NCI-H524 treated with DMSO at 0.1 percent for 48 hours (cell line): Measurements from ENCODE around the gene LIPI.
"Not testable (repeated sequence)": the region's sequence is repeated elsewhere in the genome, so short reads cannot be mapped to it uniquely, and the experiment has no call there.

Source experiments
- DNase-seq: peaks from one replicate; lab custom pipeline; 2025; lab: John Stamatoyannopoulos, UW

Gene LIPI

GRCh38 chr21:14210738-14211137 lies at the start of gene LIPI:
Gene LIPI (minus strand): TSS chr21:14210955. CDS start chr21:14210845, 110 bp downstream.
- DNase-seq, result no peak

DNA sequence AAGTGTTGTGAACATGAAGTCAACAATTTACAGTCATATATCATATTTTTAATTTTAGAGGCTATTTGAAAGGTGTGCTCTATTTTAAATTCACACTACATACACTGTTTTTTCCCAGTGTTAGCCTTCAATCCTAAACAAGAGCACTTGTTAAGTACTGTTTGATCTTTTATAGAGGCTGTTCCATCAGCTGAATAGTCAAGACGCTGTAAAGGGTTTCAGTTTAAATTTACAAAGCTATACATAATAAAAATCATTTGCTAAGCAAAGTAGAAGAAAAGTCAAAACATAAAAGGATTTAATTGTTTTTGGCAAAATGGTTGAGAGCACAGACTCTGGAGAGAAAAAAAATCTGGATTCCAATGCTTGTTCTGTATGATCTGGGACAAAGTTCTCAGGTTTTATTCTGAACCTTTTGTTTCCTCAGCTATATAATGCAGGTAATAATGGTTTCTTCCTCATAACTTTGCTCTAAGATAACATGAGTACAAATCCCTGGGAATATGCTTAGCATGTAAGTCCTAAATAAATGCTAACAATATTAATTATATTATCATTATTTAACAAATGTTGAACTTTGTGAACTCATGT lies 49.5 kb upstream of the LIPI start:
- DNase-seq, result no peak

DNA sequence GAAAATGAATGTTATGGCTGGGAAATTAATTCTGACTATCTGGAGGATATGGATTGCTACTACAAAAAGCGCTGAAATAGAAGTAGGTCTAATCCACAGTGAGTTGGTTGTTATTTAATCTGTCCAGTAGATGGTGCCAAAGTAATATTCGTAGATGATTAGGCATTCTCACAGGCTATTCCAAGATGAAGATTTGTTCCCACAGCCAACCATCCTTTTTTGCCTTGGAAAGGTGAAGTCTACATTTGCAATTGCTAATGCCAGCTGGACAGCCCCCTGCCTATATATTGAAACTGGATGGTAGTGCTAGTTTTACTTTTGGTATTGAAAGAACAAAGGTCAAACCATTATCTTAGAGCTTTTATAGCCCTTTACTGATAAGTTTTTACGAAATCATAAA lies 49.0 kb upstream of the LIPI start:
- peak; percentile 11 for DNase-seq

DNA sequence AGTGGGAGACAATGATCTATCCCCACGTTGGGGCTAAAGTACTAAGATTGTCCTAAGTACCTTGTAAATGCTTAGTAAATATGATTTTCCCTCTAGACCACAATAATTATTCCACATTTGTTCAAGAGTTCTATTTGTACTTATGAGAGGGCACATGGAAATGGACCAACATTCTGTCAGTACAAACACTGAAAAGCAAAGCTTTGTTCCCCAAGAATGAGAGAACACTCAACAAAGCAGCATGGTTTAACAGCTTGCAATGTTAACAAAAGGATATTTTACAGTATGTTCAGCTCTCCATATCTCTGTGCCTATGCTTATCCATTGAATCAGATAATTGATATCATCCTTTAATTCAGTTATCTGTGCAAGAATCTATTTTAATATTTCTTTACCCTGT lies 40.6 kb upstream of the LIPI start:
- DNase-seq, result no peak

GRCh38 chr21:14245711-14246110 lies 35.0 kb upstream of the LIPI start:
- no peak for DNase-seq

- no peak for DNase-seq
Observed at GRCh38 chr21:14244911-14245310, 34.2 kb upstream of the LIPI start.

DNA sequence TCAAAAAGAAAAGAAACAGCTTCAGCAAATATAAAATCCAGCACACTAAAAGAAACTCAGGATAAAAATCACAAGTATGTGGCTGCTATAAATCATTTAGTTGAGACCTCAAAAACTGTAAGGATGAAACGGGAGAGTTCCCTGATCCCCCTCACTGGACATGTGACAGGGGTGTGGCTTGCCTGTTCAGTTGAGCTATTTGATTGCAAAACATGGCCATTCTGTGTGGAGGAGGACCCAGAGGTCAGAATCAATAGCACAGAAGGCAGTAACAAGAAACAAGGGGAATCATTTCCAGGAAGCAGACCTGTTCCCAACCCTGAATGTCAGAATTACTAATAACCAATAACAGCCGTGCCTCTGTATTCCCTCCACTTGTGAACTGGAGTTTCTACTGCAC lies 33.1 kb upstream of the LIPI start:
- no peak for DNase-seq

- no peak for DNase-seq
Observed at GRCh38 chr21:14243461-14243860, 32.7 kb upstream of the LIPI start.

GRCh38 chr21:14241297-14241696 lies 30.5 kb upstream of the LIPI start:
- no peak for DNase-seq

DNA sequence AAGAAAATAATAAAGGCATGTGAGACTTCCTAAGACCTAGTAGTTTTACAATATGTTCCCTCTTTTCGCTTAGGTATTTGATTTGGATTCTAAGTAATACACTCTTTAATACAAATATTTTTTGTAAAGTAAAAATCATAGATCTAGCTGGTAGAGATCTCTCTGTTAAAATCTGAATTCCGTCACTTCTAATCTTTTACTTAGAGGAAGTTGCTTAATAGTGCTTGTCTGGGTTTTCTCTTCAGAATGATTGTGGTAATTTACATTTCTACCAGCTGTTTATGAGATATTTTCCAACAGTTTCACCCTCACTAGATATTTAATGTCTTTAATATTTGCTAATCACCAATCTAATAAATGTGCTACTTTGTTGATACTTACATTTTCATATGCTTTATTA lies 28.5 kb upstream of the LIPI start:
- no peak for DNase-seq

GRCh38 chr21:14236180-14236579 lies 25.4 kb upstream of the LIPI start:
- DNase-seq, result no peak

- no peak for DNase-seq
Observed at GRCh38 chr21:14235101-14235500, 24.3 kb upstream of the LIPI start.

- DNase-seq, result no peak
Observed at GRCh38 chr21:14229399-14229798, 18.6 kb upstream of the LIPI start.

- no peak for DNase-seq
Observed at GRCh38 chr21:14223365-14223764, 12.6 kb upstream of the LIPI start.

GRCh38 chr21:14215971-14216641 lies 5.4 kb upstream of the LIPI start, which contains the start of gene RBM11:
Gene RBM11 (plus strand): TSS chr21:14216157. CDS start chr21:14216187, 30 bp downstream.
- DNase-seq, result peak; percentile 11

DNA sequence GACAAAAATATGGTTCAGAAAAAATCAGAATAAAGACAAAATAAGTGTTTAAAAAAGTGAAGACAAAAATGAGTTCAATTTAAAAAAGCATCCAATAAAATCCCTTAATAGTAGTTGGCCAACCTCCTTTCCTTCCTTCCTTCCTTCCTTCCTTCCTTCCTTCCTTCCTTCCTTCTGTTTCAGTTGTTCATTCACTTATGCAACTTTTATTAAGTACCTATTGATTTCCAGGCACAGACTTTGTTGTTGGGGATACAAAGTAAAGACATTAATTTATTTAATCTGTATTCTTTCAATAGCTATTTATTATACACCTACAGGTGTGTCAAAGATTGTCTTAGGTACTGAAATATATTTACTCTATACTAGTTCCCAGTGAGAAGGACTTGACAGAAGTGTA lies 2.4 kb upstream of the LIPI start:
- DNase-seq, result no peak

DNA sequence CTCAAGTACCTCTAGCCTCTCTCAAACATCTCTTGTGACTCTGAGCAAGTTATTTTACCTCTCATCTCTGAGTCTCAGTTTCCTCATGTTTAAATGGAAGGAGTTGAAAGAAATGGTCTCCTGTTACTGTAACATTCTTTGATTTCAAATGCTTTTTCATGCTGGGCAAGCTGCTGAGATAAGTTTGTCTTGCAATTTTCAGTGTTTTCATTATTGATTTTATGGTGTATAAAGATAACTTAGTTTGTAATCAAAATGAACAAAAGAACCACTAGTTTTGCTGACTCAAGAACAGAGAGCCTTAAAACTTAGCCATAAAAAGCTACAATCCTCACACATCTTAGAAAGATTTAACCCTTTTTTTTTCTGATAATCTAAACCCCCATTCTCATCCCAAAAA lies 4.5 kb downstream of the LIPI start:
- DNase-seq, result no peak

- not testable (repeated sequence) for DNase-seq
Observed at GRCh38 chr21:14166463-14167223, 44.1 kb downstream of the LIPI start.

GRCh38 chr21:14143999-14144398 lies 66.8 kb downstream of the LIPI start:
- no peak for DNase-seq

DNA sequence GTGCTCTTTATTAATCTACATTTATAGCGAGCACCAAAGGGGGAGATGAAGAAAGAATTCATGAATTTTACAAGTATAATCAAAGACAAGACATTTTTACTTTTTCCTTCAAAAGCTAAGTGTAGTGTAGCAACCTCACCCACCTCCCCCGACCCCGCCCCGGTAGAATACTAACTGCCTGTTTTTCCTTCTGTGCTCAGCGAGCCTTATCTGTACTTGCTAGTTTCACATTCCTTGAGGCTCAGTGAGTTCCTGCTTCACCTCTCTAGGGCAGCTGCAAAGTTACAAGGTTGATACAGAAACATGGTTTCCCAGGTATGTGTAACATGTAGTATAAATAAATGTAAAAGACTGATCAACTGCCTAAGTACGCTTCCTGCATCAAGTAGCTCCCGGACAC lies 86.5 kb downstream of the LIPI start:
- DNase-seq, result no peak

- DNase-seq, result no peak
Observed at GRCh38 chr21:14121719-14122118, 89.0 kb downstream of the LIPI start.

GRCh38 chr21:14120091-14120734 lies 90.5 kb downstream of the LIPI start:
- DNase-seq, result no peak

DNA sequence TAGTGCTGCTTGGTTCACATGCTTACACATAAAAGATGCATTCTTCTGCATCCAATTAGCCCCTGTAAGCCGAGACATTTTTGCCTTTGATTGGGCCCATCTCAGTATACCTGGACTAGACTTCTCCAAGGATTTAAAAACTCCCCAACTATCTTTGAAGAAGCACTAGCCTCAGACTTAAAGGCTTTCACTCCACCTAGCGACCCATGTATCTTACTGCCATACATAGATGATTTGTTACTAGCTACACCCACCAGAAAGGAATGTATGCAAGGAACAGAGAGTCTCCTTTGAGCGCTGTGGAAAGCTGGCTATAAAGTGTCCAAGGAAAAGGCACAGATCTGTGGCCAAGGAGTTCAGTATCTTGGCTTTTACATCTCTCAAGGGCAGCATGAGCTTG lies 91.7 kb downstream of the LIPI start:
- no peak for DNase-seq
